Neuronal stem cell (in vitro differentiated cells): ENCODE results near the gene MERTK.
"Not testable (repeated sequence)": the region's sequence is repeated elsewhere in the genome, so short reads cannot be mapped to it uniquely, and the experiment has no call there.

Source experiments
- DNase-seq: peaks from one replicate; pipeline ENCODE4 v3.0.0-alpha.2; 2013; ENCODE audit warnings: low spot score
- H2AFZ ChIP-seq: one replicate; pipeline ENCODE4 v1.6.1; 2013; ENCODE audit warnings: mild to moderate bottlenecking, low read length, inconsistent platforms
- H2AK5ac ChIP-seq: 2 replicates; pipeline ENCODE4 v1.6.1; 2013; ENCODE audit warnings: low read depth, mild to moderate bottlenecking, inconsistent platforms, low read length, moderate library complexity, mixed read lengths
- H2BK120ac ChIP-seq: 2 replicates; pipeline ENCODE4 v1.6.1; 2013; ENCODE audit warnings: low read depth, mild to moderate bottlenecking, inconsistent platforms, low read length, moderate library complexity, mixed read lengths
- H2BK12ac ChIP-seq: one replicate; pipeline ENCODE4 v1.6.1; 2013; ENCODE audit warnings: low read length, inconsistent platforms
- H2BK15ac ChIP-seq: 2 replicates; pipeline ENCODE4 v1.6.1; 2013; ENCODE audit warnings: mild to moderate bottlenecking, low read length, inconsistent platforms, mixed read lengths
- H2BK5ac ChIP-seq: one replicate; pipeline ENCODE4 v1.6.1; 2013; ENCODE audit warnings: inconsistent platforms, mild to moderate bottlenecking, low read length, moderate library complexity
- H3K14ac ChIP-seq: one replicate; pipeline ENCODE4 v1.6.1; 2013; ENCODE audit warnings: low read length, inconsistent platforms
- H3K18ac ChIP-seq: 2 replicates; pipeline ENCODE4 v1.6.1; 2013; ENCODE audit warnings: low read length, inconsistent platforms
- H3K23ac ChIP-seq: 2 replicates; pipeline ENCODE4 v1.6.1; 2013; ENCODE audit warnings: low read depth, mild to moderate bottlenecking, mixed read lengths, low read length, inconsistent platforms; ENCODE audit not compliant: poor library complexity
- H3K27ac ChIP-seq: replicated peaks from 3 replicates; pipeline ENCODE4 v1.5.1; 2013; ENCODE audit warnings: low read length, inconsistent platforms
- H3K27me3 ChIP-seq, 3 experiments: 2 replicates each; pipeline ENCODE4 v1.6.1; 2013; ENCODE audit warnings: low read length in 3 of 3, mild to moderate bottlenecking in 2 of 3, inconsistent platforms in 1 of 3, low read depth in 1 of 3, mixed read lengths in 1 of 3, moderate library complexity in 1 of 3; ENCODE audit not compliant: control insufficient read depth in 3 of 3, insufficient read depth in 3 of 3
- H3K36me3 ChIP-seq, 2 donors: replicated peaks in 1 of 2; 2 replicates each; pipeline ENCODE4 v1.6.1; 2013; ENCODE audit warnings: low read length in 2 of 2; ENCODE audit not compliant: control insufficient read depth in 2 of 2, insufficient read depth in 2 of 2
- H3K4ac ChIP-seq: 2 replicates; pipeline ENCODE4 v1.6.1; 2013; ENCODE audit warnings: inconsistent platforms, mild to moderate bottlenecking, low read length, moderate library complexity
- H3K4me1 ChIP-seq, 2 donors: 1 replicate in 1 of 2; 2 replicates in 1 of 2; pipeline ENCODE4 v1.6.1; 2013; ENCODE audit warnings: low read length in 2 of 2, low read depth in 1 of 2; ENCODE audit not compliant: control insufficient read depth in 2 of 2, insufficient read depth in 1 of 2
- H3K4me2 ChIP-seq: one replicate; pipeline ENCODE4 v1.6.1; 2013; ENCODE audit warnings: mild to moderate bottlenecking, low read length, inconsistent platforms; ENCODE audit not compliant: insufficient read depth, poor library complexity, severe bottlenecking
- H3K4me3 ChIP-seq, 2 donors: 2 replicates each; pipeline ENCODE4 v1.5.1; 2013; ENCODE audit warnings: low read length in 2 of 2, mild to moderate bottlenecking in 2 of 2, inconsistent platforms in 1 of 2, moderate library complexity in 1 of 2
- H3K79me1 ChIP-seq: one replicate; pipeline ENCODE4 v1.6.1; 2013; ENCODE audit warnings: low read depth, mild to moderate bottlenecking, inconsistent platforms, low read length, moderate library complexity
- H3K9ac ChIP-seq: one replicate; pipeline ENCODE4 v1.6.1; 2013; ENCODE audit warnings: mild to moderate bottlenecking, low read depth, low read length, inconsistent platforms; ENCODE audit not compliant: poor library complexity
- H3K9me3 ChIP-seq, 2 donors: replicated peaks in 1 of 2; 2 replicates each; pipeline versions ENCODE3 to v1.6.1; 2013; ENCODE audit warnings: low read length in 2 of 2, mild to moderate bottlenecking in 2 of 2, inconsistent platforms in 1 of 2, low read depth in 1 of 2, mixed read lengths in 1 of 2, moderate library complexity in 1 of 2; ENCODE audit not compliant: control insufficient read depth in 2 of 2, insufficient read depth in 1 of 2
- H4K8ac ChIP-seq: one replicate; pipeline ENCODE4 v1.6.1; 2013; ENCODE audit warnings: low read depth, mild to moderate bottlenecking, inconsistent platforms, low read length, moderate library complexity
- H4K91ac ChIP-seq: one replicate; pipeline ENCODE4 v1.6.1; 2013; ENCODE audit warnings: low read length, low read depth, mild to moderate bottlenecking, inconsistent platforms; ENCODE audit not compliant: poor library complexity
- WGBS, 2 donors: extraction: QIAGEN DNeasy Blood & Tissue Kit; methylation state at CpG; one replicate each; pipeline ENCODE4 v1.1.7; 2013; ENCODE audit warnings: missing lambda C conversion rate in 2 of 2, mixed read lengths in 1 of 2; ENCODE audit not compliant: insufficient read length in 2 of 2, insufficient replicate concordance in 1 of 2; ENCODE audit errors: extremely low coverage in 2 of 2; 5-methylcytosine and 5-hydroxymethylcytosine counted together

Gene MERTK

DNA sequence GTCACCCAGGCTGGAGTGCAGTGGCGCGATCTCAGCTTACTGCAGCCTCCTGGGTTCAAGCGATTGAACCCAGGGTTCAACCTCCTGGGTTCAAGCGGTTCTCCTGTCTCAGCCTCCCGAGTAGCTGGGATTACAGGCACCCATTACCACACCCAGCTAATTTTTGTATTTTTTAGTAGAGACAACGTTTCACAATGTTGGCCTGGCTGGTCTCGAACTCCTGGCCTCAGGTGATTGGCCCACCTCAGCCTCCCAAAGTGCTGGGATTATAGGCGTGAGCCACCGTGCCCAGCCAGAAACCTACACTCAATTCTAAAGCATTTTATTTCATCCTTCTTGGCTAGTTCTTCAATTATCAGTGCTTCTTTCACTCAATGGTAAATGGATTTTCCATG, 7.1 kb downstream of the MERTK start:
- not testable (repeated sequence) for H3K23ac ChIP-seq, H3K18ac ChIP-seq, H2BK15ac ChIP-seq, H2AFZ ChIP-seq, H3K79me1 ChIP-seq, H3K4ac ChIP-seq, H3K9me3 ChIP-seq, H2AK5ac ChIP-seq, H4K91ac ChIP-seq, H3K14ac ChIP-seq, H2BK12ac ChIP-seq, DNase-seq, H3K9ac ChIP-seq, H3K27ac ChIP-seq, H2BK5ac ChIP-seq, H3K36me3 ChIP-seq, H3K4me3 ChIP-seq, H4K8ac ChIP-seq, H3K27me3 ChIP-seq, H3K4me2 ChIP-seq, H2BK120ac ChIP-seq
- H3K4me1 ChIP-seq: peaks cover 20 to 37% of the 10 kb centered on the region in 2 donors
- WGBS, 2 donors: no CpG with 5 or more reads among the region's 9 CpGs

DNA sequence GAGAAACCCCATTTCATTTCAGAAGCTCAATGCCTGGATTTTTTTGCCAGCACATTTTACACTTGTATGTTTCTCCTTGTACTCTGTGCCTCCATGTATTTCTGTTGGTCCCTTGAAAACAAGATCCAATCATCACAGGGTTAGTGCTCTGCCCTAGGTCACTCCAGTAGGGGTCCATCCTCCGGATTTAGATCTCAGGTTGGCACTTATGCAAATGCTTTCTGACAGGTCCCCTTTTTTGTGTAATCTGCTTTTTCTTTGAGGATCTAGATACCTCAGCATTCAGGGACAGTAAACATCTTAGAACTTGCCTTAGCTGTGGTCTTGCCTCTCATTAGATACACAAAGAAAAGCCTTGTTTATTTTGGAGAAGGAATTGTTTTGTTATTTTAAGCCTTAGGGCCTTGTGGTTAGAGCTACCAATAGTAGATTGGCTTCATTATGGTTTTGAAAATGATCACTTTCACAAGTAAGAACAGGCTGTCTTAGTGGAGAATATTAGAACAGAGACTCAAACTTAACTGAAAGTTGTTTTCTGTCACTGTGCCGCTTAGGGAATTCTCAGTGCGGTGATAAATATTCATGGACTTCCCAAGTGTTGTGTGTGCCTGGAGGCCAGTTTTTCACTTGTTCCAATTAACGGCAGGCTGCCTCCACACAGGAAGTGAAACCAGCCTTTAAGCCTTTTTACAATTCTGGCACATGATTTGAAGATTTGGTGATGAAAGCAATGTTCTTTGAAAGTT, 7.8 kb downstream of the MERTK start:
- Histone ChIP-seq H2BK15ac (no peak overlapping the region), H3K79me1 (no peaks in the 10 kb centered on the region), H2AK5ac (no peak overlapping the region), H4K8ac (no peak overlapping the region), H3K23ac (no peak overlapping the region), H3K27ac (no peak overlapping the region), H3K9ac (no peak overlapping the region), H3K4me2 (no peak overlapping the region), H3K4me1 (peaks cover 20 to 37% of the 10 kb centered on the region in 2 donors), H4K91ac (no peak overlapping the region), H3K18ac (no peak overlapping the region), H3K4me3 (peak overlapping the region in 1 of 2 donors; percentile 13), H3K4ac (no peak overlapping the region), H3K14ac (no peak overlapping the region), H3K36me3 (no peaks in the 10 kb centered on the region), H2BK120ac (no peak overlapping the region), H2BK12ac (no peak overlapping the region), H2AFZ (peak overlapping the region; percentile 76), H3K27me3 (no peaks in the 10 kb centered on the region), H2BK5ac (no peak overlapping the region), H3K9me3 (no peaks in the 10 kb centered on the region)
- no peak for DNase-seq
- WGBS, 2 donors: no CpG with 5 or more reads among the region's 4 CpGs

DNA sequence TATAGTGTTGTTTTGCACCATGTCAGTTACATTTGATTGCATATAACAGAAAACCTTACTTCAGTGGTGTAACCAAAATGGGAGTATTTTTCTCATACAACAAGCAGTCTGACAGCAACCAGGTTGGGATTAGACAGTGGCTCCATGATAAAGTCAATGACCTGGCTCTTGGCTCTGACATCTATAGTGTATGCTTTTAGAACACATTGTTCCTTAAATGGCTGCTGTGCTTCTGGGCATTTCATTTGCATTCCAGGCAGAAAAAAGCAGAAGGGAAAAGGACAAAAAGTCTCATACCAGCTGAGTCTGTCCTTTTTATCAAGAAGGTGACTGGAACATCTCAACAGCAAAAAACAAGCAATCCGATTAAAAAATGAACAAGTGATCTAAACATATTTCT, 10.2 kb downstream of the MERTK start:
- Histone ChIP-seq H2BK12ac (no peak overlapping the region), H3K4ac (no peak overlapping the region), H2BK15ac (no peak overlapping the region), H3K9ac (no peak overlapping the region), H2BK5ac (no peak overlapping the region), H3K4me3 (no peak overlapping the region), H4K8ac (no peak overlapping the region), H3K23ac (no peak overlapping the region), H2AFZ (peak overlapping the region; percentile 32), H2AK5ac (no peak overlapping the region), H3K4me2 (no peak overlapping the region), H3K36me3 (no peaks in the 10 kb centered on the region), H3K14ac (no peak overlapping the region), H4K91ac (no peak overlapping the region), H3K18ac (no peak overlapping the region), H3K9me3 (no peaks in the 10 kb centered on the region), H3K27me3 (no peaks in the 10 kb centered on the region), H3K79me1 (no peaks in the 10 kb centered on the region), H3K4me1 (peaks cover 18 to 32% of the 10 kb centered on the region in 2 donors), H2BK120ac (no peak overlapping the region), H3K27ac (no peak overlapping the region)
- no CpG with 5 or more reads among the region's 1 CpG for WGBS, 2 donors
- DNase-seq: no peak

DNA sequence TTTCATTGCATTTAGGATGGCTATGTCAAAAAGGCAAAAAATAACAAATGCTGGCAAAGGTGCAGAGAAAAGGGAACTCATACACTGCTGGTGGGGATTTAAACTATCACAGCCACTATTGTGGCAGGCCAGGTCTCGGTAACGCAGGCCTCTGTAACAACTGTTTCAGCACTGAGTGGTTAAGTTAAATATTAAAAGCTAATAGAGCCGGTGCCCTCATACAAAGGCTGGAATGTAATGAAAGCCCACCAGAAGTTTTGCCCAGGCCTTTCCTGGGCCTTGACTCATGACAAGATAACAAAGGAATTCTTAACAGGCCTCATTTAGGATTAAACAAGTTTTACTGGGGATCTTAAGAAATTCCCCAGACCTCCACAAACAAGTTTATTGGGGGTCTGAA, 10.7 kb downstream of the MERTK start:
- H4K91ac ChIP-seq: no peak overlapping the region
- no peaks in the 10 kb centered on the region for H3K36me3 ChIP-seq
- H2BK15ac ChIP-seq: no peak overlapping the region
- peak overlapping the region; percentile 14 for H3K4me2 ChIP-seq
- H3K23ac ChIP-seq: no peak overlapping the region
- no peak for DNase-seq
- no peaks in the 10 kb centered on the region for H3K27me3 ChIP-seq
- H2BK5ac ChIP-seq: no peak overlapping the region
- no peak overlapping the region for H2BK120ac ChIP-seq
- no peak overlapping the region for H3K27ac ChIP-seq
- no peak overlapping the region for H3K9ac ChIP-seq
- H3K4me1 ChIP-seq: peaks cover 15 to 30% of the 10 kb centered on the region in 2 donors
- H3K9me3 ChIP-seq: no peaks in the 10 kb centered on the region
- no peak overlapping the region for H2AK5ac ChIP-seq
- no peaks in the 10 kb centered on the region for H3K79me1 ChIP-seq
- no peak overlapping the region for H2BK12ac ChIP-seq
- WGBS, 2 donors: no CpG with 5 or more reads among the region's 3 CpGs
- H2AFZ ChIP-seq: peak overlapping the region; percentile 32
- H4K8ac ChIP-seq: no peak overlapping the region
- no peak overlapping the region for H3K18ac ChIP-seq
- no peak overlapping the region for H3K4ac ChIP-seq
- no peak overlapping the region for H3K14ac ChIP-seq
- no peak overlapping the region for H3K4me3 ChIP-seq
